Hair follicular keratinocyte (primary cell): Measurements from ENCODE around the gene CPNE4. TPM values are rescaled to one million over a fixed set of nuclear protein-coding genes. Genes with fewer than 3 reads are reported as not detected.

ENCODE experiments used
- total RNA-seq: library from RNA; depleted of rRNA; stranded (reverse); fragments of >200 nt; gene quantifications from 2 replicates; pipeline ENCODE4 v1.2.3, GENCODE V29; 2015

The CPNE4 gene
- total RNA-seq = not detected in 2 replicates

GRCh38 chr3:132034486-132035464, at the start of gene CPNE4:
TSS of gene CPNE4 (minus strand) at chr3:132035014.

GRCh38 chr3:131502530-131503319, 532.1 kb downstream of the CPNE4 start, which contains the start of gene MRPL3:
TSS of gene MRPL3 (minus strand) at chr3:131502971. CDS start at chr3:131502821, 150 bp downstream.

